OCI-LY7 (cell line): ENCODE measurements around the gene FAM117A. TPM values are rescaled to one million over a fixed set of nuclear protein-coding genes. Genes with fewer than 3 reads are reported as not detected.

Experiments used
- BruUV-seq: library from RNA; stranded (reverse); fragments of 400-500 nt; replicated peaks from 2 replicates; lab custom pipeline; 2021; lab: Mats Ljungman, UMichigan
- CTCF ChIA-PET: fragments of 300-600 bp; sonication (Branson Sonifier 250); formaldehyde crosslinking; loops from one replicate; lab custom pipeline; 2022; ENCODE audit warnings: antibody characterized with exemption; ENCODE audit not compliant: unreplicated experiment; lab: Charles Lee
- POLR2A ChIA-PET: fragments of 300-600 bp; sonication (Branson Sonifier 250); formaldehyde crosslinking; loops from one replicate; lab custom pipeline; 2022; ENCODE audit warnings: antibody characterized with exemption; lab: Charles Lee
- DNase-seq: peaks from one replicate; pipeline ENCODE4 v3.0.0-alpha.2; 2015; ENCODE audit warnings: low spot score
- H2AFZ ChIP-seq: fragments of 200-600 bp; sonication (generic), shearing (Covaris generic); 2 replicates; pipeline ENCODE4 v1.6.1; 2014; ENCODE audit warnings: mild to moderate bottlenecking, antibody characterized with exemption, low read length, moderate library complexity
- H3K27ac ChIP-seq: fragments of 200-600 bp; sonication (generic); 2 replicates; pipeline ENCODE4 v1.5.1; 2014; ENCODE audit warnings: mixed run types, low read depth, mild to moderate bottlenecking, moderate library complexity, low read length, inconsistent platforms; ENCODE audit not compliant: poor library complexity, severe bottlenecking
- H3K36me3 ChIP-seq: fragments of 200-600 bp; sonication (generic); 2 replicates; pipeline ENCODE4 v1.6.1; 2014; ENCODE audit warnings: mild to moderate bottlenecking, antibody characterized with exemption, low read length, moderate library complexity, mixed read lengths; ENCODE audit not compliant: insufficient read depth
- H3K4me1 ChIP-seq: fragments of 200-600 bp; sonication (generic); 2 replicates; pipeline ENCODE4 v1.5.1; 2014; ENCODE audit warnings: mild to moderate bottlenecking, low read length; ENCODE audit not compliant: insufficient read depth, poor library complexity, severe bottlenecking
- H3K4me2 ChIP-seq: fragments of 200-600 bp; sonication (generic); 2 replicates; pipeline ENCODE4 v1.6.1; 2014; ENCODE audit warnings: mild to moderate bottlenecking, low read length
- H3K4me3 ChIP-seq: fragments of 200-600 bp; sonication (generic); 2 replicates; pipeline ENCODE4 v1.5.1; 2014; ENCODE audit warnings: mild to moderate bottlenecking, low read depth, low read length; ENCODE audit not compliant: poor library complexity, severe bottlenecking
- H3K79me2 ChIP-seq: fragments of 200-600 bp; sonication (generic); 2 replicates; pipeline ENCODE4 v1.6.1; 2016; ENCODE audit warnings: low read depth, mild to moderate bottlenecking, low read length, moderate library complexity, mixed read lengths; ENCODE audit not compliant: insufficient read depth
- H3K9me2 ChIP-seq: fragments of 200-600 bp; sonication (generic); 2 replicates; pipeline ENCODE4 v1.6.1; 2016; ENCODE audit warnings: mild to moderate bottlenecking, low read length, mixed read lengths; ENCODE audit not compliant: insufficient read depth
- H3K9me3 ChIP-seq: fragments of 200-600 bp; sonication (generic); 2 replicates; pipeline ENCODE4 v1.6.1; 2014; ENCODE audit warnings: mild to moderate bottlenecking, mixed run types, low read length, mixed read lengths
- H4K20me1 ChIP-seq: fragments of 200-600 bp; sonication (generic); 2 replicates; pipeline ENCODE4 v1.6.1; 2014; ENCODE audit warnings: mild to moderate bottlenecking, antibody characterized with exemption, low read length, moderate library complexity, mixed read lengths; ENCODE audit not compliant: insufficient read depth
- CTCF ChIP-seq: fragments of 200-600 bp; sonication (generic); conservative IDR thresholded peaks from 2 replicates; pipeline ENCODE4 v1.5.1; 2014; ENCODE audit warnings: mild to moderate bottlenecking, antibody characterized with exemption, low read length, moderate library complexity, mixed read lengths
- EZH2phosphoT487 ChIP-seq: fragments of 200-600 bp; sonication (generic); IDR thresholded peaks from 2 replicates; pipeline ENCODE4 v1.6.1; 2018; ENCODE audit warnings: low read depth, borderline replicate concordance, mild to moderate bottlenecking, mixed run types, antibody characterized with exemption, low read length, moderate library complexity, mixed read lengths
- intact Hi-C: fragments of 100-400 bp; cut with micrococcal nuclease; formaldehyde crosslinking; loops from one replicate; pipeline ENCODE4 v1.10.0; 2022; ENCODE audit not compliant: unreplicated experiment
- total RNA-seq, 2 experiments: library from RNA; depleted of rRNA in 1 of 2; stranded (reverse); fragments of >200 nt in 1 of 2; shearing (Covaris generic) in 1 of 2; gene quantifications; 2 replicates each; pipeline ENCODE4 v1.2.3, GENCODE V29; 2014 to 2022

The FAM117A gene
- total RNA-seq, 2 experiments from 2014 or later: 40.4 to 44.3 TPM

DNA sequence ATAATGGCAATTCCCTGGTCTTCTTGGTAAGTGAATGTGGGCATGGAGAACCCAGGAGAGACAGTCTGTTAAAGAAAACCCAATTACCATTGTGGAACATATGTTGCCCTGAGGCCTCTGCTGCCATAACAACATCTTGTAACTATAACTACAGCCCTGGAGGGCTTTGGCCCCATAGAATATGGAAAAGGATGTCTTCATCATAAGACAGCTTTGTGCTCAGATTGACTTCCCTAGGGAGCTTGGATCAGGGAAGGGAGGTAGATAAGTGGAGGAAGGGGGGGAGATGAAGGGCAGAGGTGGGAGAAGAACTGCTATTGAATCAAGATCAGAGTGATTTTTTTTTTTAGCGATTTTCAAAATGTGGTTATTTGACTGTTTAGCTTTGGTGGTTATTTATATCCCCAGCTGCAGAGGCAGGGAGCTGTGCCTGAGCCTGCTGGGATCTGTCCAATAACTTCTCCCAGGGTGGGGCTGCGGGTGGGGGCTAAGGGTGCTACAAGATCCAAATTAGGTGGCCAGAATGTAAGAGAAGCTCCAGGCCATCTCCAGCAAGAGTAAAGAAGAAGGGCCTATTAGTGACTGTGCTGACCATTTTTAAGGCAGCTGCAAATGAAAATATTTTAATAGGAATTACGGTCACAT lies 19.3 kb upstream of the FAM117A start:
- Histone ChIP-seq H3K4me3 (no peak overlapping the region), H3K4me1 (peaks cover 10% of the 10 kb centered on the region), H3K9me3 (no peaks in the 10 kb centered on the region), H3K27ac (no peak overlapping the region), H3K36me3 (no peaks in the 10 kb centered on the region), H3K4me2 (no peak overlapping the region), H3K9me2 (no peaks in the 10 kb centered on the region), H4K20me1 (no peaks in the 10 kb centered on the region), H3K79me2 (no peaks in the 10 kb centered on the region), H2AFZ (no peak overlapping the region)
- intact Hi-C loops: no loop called here
- CTCF ChIA-PET: interaction anchor here (0.6 kb wide), 1 partner anchor 73 kb away, joined by 3 read pairs; no protein-coding TSS in a partner anchor
- POLR2A ChIA-PET: interaction anchor here (0.5 to 1.9 kb wide), 2 partner anchors 19 to 117 kb away, joined by 4 to 6 read pairs; partner anchors contain the start of gene FAM117A
- TF ChIP-seq CTCF (no peak), EZH2phosphoT487 (no peak)
- no peak for DNase-seq
- no TSS peak for BruUV-seq

DNA sequence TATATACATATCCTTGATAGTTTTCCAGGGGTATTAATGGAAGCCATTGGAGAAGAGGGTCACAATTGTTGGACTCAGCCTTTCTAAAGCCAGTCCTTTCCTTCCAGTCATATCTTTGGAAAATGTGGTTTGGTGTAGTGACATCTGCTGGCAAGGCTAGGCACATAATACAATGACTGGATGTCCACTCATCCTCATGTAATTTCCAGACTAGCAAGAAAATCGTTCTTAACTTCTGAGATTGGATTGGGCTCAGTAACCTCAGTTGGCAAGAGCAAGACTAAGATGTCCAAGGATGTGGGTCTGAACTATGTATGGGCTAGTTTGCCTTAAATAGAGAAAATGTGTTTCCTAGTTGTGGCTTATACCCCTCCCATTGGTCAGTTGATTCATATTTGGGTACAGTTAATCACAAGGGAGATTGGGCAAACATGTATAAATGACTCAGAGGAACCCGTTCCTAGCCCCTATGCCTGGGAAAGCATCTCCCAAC lies 15.9 kb upstream of the FAM117A start:
- ChIA-PET POLR2A (no interaction called here), CTCF (no interaction called here)
- Histone ChIP-seq H2AFZ (no peak overlapping the region), H3K9me3 (no peaks in the 10 kb centered on the region), H3K36me3 (no peaks in the 10 kb centered on the region), H3K4me1 (no peaks in the 10 kb centered on the region), H3K27ac (no peak overlapping the region), H3K9me2 (no peaks in the 10 kb centered on the region), H3K79me2 (no peaks in the 10 kb centered on the region), H3K4me2 (no peak overlapping the region), H3K4me3 (no peak overlapping the region), H4K20me1 (no peaks in the 10 kb centered on the region)
- DNase-seq: peak; percentile 61
- intact Hi-C loops: loop anchor here (2.0 kb wide), 1 partner anchor 209 kb away; no protein-coding TSS in a partner anchor
- TF ChIP-seq EZH2phosphoT487 (no peak), CTCF (peak; percentile 86)
- no TSS peak for BruUV-seq

- Histone ChIP-seq H3K4me2 (no peak overlapping the region), H3K4me3 (no peak overlapping the region), H3K9me2 (no peaks in the 10 kb centered on the region), H4K20me1 (no peaks in the 10 kb centered on the region), H3K27ac (no peak overlapping the region), H3K4me1 (no peaks in the 10 kb centered on the region), H3K79me2 (no peaks in the 10 kb centered on the region), H3K9me3 (no peaks in the 10 kb centered on the region), H2AFZ (no peak overlapping the region), H3K36me3 (no peaks in the 10 kb centered on the region)
- no peak for DNase-seq
- TF ChIP-seq CTCF (no peak), EZH2phosphoT487 (no peak)
- ChIA-PET CTCF (no interaction called here), POLR2A (no interaction called here)
- intact Hi-C loops: no loop called here
- BruUV-seq: no TSS peak
Measured at GRCh38 chr17:49779156-49779738, 15.3 kb upstream of the FAM117A start.
